ENCODE results near the gene UBR3. TPM values are rescaled to one million over a fixed set of nuclear protein-coding genes. Genes with fewer than 3 reads are reported as not detected.

UBR3 gene
- total RNA-seq, 1 experiment from 2014 or later, result 16.4 TPM

- TF ChIP-seq PRDM15 (CRISPR knock-in tag; IDR thresholded peaks at IDR 0.05), result no peak
Measured at GRCh38 chr2:169916623-169917022, 89.4 kb downstream of the UBR3 start (continued).

GRCh38 chr2:169923977-169924376 lies 96.7 kb downstream of the UBR3 start:
- no peak for ATAC-seq
- POLR2A ChIA-PET, result no interaction called here
- CTCF ChIA-PET, result no interaction called here

GRCh38 chr2:169925968-169926367 lies 98.7 kb downstream of the UBR3 start:
- Mint-ChIP-seq H3K4me3 (no peak overlapping the region), H3K27me3 (ENCODE audit: low read depth) (no peaks in the 10 kb centered on the region), H3K4me1 (no peaks in the 10 kb centered on the region), H3K9me3 (no peaks in the 10 kb centered on the region), H3K27ac (no peak overlapping the region), H3K36me3 (peaks cover 2% of the 10 kb centered on the region; the same call in 1 of the 2 replicates)
- TF ChIP-seq GRHL2 (CRISPR knock-in tag; IDR thresholded peaks at IDR 0.05; ENCODE audit: insufficient replicate concordance, severe bottlenecking) (no peak), E2F5 (CRISPR knock-in tag; IDR thresholded peaks at IDR 0.05) (no peak), SOX15 (CRISPR knock-in tag; IDR thresholded peaks at IDR 0.05) (no peak), JUN (CRISPR knock-in tag; IDR thresholded peaks at IDR 0.05) (no peak), ARID4B (CRISPR knock-in tag; IDR thresholded peaks at IDR 0.05; ENCODE audit: borderline replicate concordance) (no peak), NFE2L1 (CRISPR knock-in tag; IDR thresholded peaks at IDR 0.05) (no peak), IRF1 (CRISPR knock-in tag; IDR thresholded peaks at IDR 0.05) (no peak), PRDM15 (CRISPR knock-in tag; IDR thresholded peaks at IDR 0.05) (no peak), ZNF263 (CRISPR knock-in tag; IDR thresholded peaks at IDR 0.05; ENCODE audit: low read depth) (no peak), MLX (CRISPR knock-in tag; IDR thresholded peaks at IDR 0.05) (no peak), ZNF532 (CRISPR knock-in tag; IDR thresholded peaks at IDR 0.05; ENCODE audit: borderline replicate concordance) (no peak), ETV6 (CRISPR knock-in tag; IDR thresholded peaks at IDR 0.05) (no peak)
- no peak for DNase-seq (ENCODE audit: low spot score)
- ATAC-seq, result no peak
- POLR2A ChIA-PET, result no interaction called here
- CTCF ChIA-PET, result no interaction called here

More at GRCh38 chr2:169923977-169924376, 96.7 kb downstream of the UBR3 start:
- Mint-ChIP-seq H3K36me3 (peaks cover 2% of the 10 kb centered on the region; the same call in 1 of the 2 replicates), H3K4me3 (no peak overlapping the region), H3K4me1 (no peaks in the 10 kb centered on the region), H3K27ac (no peak overlapping the region), H3K9me3 (no peaks in the 10 kb centered on the region), H3K27me3 (ENCODE audit: low read depth) (no peaks in the 10 kb centered on the region)
- DNase-seq (ENCODE audit: low spot score), result no peak
- TF ChIP-seq ZNF671 (CRISPR knock-in tag; IDR thresholded peaks at IDR 0.05), result no peak

Measured in WTC11 (cell line).